ENCODE data around the gene KNDC1. TPM values are rescaled to one million over a fixed set of nuclear protein-coding genes. Genes with fewer than 3 reads are reported as not detected.

The KNDC1 gene
- total and polyA plus RNA-seq, 2 donors, result 0.47 to 1.2 TPM

GRCh38 chr10:133253361-133253955, 93.4 kb downstream of the KNDC1 start:
- no peak for DNase-seq (ENCODE audit: extremely low spot score)
- no peak overlapping the region for H3K27ac ChIP-seq (ENCODE audit: low read depth)
- H3K4me3 ChIP-seq (ENCODE audit: low read depth, low read length), result no peak overlapping the region
- H3K36me3 ChIP-seq (ENCODE audit: insufficient read depth), result no peaks in the 10 kb centered on the region
- H3K4me1 ChIP-seq (ENCODE audit: insufficient read depth), result no peaks in the 10 kb centered on the region
- WGBS, result 82% methylated on average over 22 of the region's 22 CpGs

- no peak overlapping the region for H3K27ac ChIP-seq (ENCODE audit: low read depth)
- 56% methylated on average over 13 of the region's 13 CpGs for WGBS
Observed at GRCh38 chr10:133254421-133255120, 94.6 kb downstream of the KNDC1 start.

GRCh38 chr10:133255323-133255722, 95.3 kb downstream of the KNDC1 start:
- H3K4me3 ChIP-seq (ENCODE audit: low read depth, low read length), result no peak overlapping the region
- H3K4me1 ChIP-seq (ENCODE audit: insufficient read depth), result no peaks in the 10 kb centered on the region
- no peak for DNase-seq (ENCODE audit: extremely low spot score)
- no peaks in the 10 kb centered on the region for H3K36me3 ChIP-seq (ENCODE audit: insufficient read depth)
- 88% methylated on average over 15 of the region's 15 CpGs for WGBS
- no peak overlapping the region for H3K27ac ChIP-seq (ENCODE audit: low read depth)

More at GRCh38 chr10:133254421-133255120, 94.6 kb downstream of the KNDC1 start:
- no peaks in the 10 kb centered on the region for H3K36me3 ChIP-seq (ENCODE audit: insufficient read depth)
- DNase-seq (ENCODE audit: extremely low spot score), result no peak
- no peaks in the 10 kb centered on the region for H3K4me1 ChIP-seq (ENCODE audit: insufficient read depth)
- H3K4me3 ChIP-seq (ENCODE audit: low read depth, low read length), result no peak overlapping the region

- Histone ChIP-seq H3K27ac (ENCODE audit: low read depth) (peak overlapping the region; percentile 54), H3K36me3 (ENCODE audit: insufficient read depth) (no peaks in the 10 kb centered on the region), H3K4me3 (ENCODE audit: low read depth, low read length) (no peak overlapping the region), H3K4me1 (ENCODE audit: insufficient read depth) (no peaks in the 10 kb centered on the region)
- DNase-seq (ENCODE audit: extremely low spot score), result no peak
- WGBS, result 8% methylated on average over 27 of the region's 27 CpGs
Observed at GRCh38 chr10:133257489-133258065, 97.6 kb downstream of the KNDC1 start.

- H3K4me1 ChIP-seq (ENCODE audit: insufficient read depth), result no peaks in the 10 kb centered on the region
- DNase-seq (ENCODE audit: extremely low spot score), result no peak
Observed at GRCh38 chr10:133258066-133258817, 98.2 kb downstream of the KNDC1 start.

GRCh38 chr10:133258818-133259601, 99.0 kb downstream of the KNDC1 start:
- 55% methylated on average over 24 of the region's 24 CpGs for WGBS
- Histone ChIP-seq H3K27ac (ENCODE audit: low read depth) (peak overlapping the region; percentile 35), H3K36me3 (ENCODE audit: insufficient read depth) (no peaks in the 10 kb centered on the region), H3K4me1 (ENCODE audit: insufficient read depth) (no peaks in the 10 kb centered on the region), H3K4me3 (ENCODE audit: low read depth, low read length) (no peak overlapping the region)
- no peak for DNase-seq (ENCODE audit: extremely low spot score)

More at GRCh38 chr10:133258066-133258817, 98.2 kb downstream of the KNDC1 start:
- no peaks in the 10 kb centered on the region for H3K36me3 ChIP-seq (ENCODE audit: insufficient read depth)
- peak overlapping the region; percentile 60 for H3K27ac ChIP-seq (ENCODE audit: low read depth)
- 73% methylated on average over 21 of the region's 21 CpGs for WGBS
- H3K4me3 ChIP-seq (ENCODE audit: low read depth, low read length), result no peak overlapping the region

- no peaks in the 10 kb centered on the region for H3K36me3 ChIP-seq (ENCODE audit: insufficient read depth)
- no peaks in the 10 kb centered on the region for H3K4me1 ChIP-seq (ENCODE audit: insufficient read depth)
- no peak overlapping the region for H3K4me3 ChIP-seq (ENCODE audit: low read depth, low read length)
- no peak for DNase-seq (ENCODE audit: extremely low spot score)
- WGBS, result 75% methylated on average over 12 of the region's 12 CpGs
- peak overlapping the region; percentile 35 for H3K27ac ChIP-seq (ENCODE audit: low read depth)
Observed at GRCh38 chr10:133259602-133259989, 99.6 kb downstream of the KNDC1 start.

- Histone ChIP-seq H3K4me3 (ENCODE audit: low read depth, low read length) (peak overlapping the region; percentile 80), H3K4me1 (ENCODE audit: insufficient read depth) (no peaks in the 10 kb centered on the region), H3K27ac (ENCODE audit: low read depth) (peak overlapping the region; percentile 76), H3K36me3 (ENCODE audit: insufficient read depth) (no peaks in the 10 kb centered on the region)
- 18% methylated on average over 50 of the region's 50 CpGs for WGBS
- DNase-seq (ENCODE audit: extremely low spot score), result no peak
Observed at GRCh38 chr10:133260895-133261725, 101.1 kb downstream of the KNDC1 start.

- Histone ChIP-seq H3K4me3 (ENCODE audit: low read depth, low read length) (peak overlapping the region; percentile 80), H3K4me1 (ENCODE audit: insufficient read depth) (no peaks in the 10 kb centered on the region), H3K36me3 (ENCODE audit: insufficient read depth) (no peaks in the 10 kb centered on the region), H3K27ac (ENCODE audit: low read depth) (peak overlapping the region; percentile 76)
- WGBS, result 2% methylated on average over 79 of the region's 79 CpGs
- no peak for DNase-seq (ENCODE audit: extremely low spot score)
Observed at GRCh38 chr10:133261726-133262325, 101.8 kb downstream of the KNDC1 start.

GRCh38 chr10:133262696-133263095, 102.7 kb downstream of the KNDC1 start:
- no peaks in the 10 kb centered on the region for H3K36me3 ChIP-seq (ENCODE audit: insufficient read depth)
- H3K4me1 ChIP-seq (ENCODE audit: insufficient read depth), result no peaks in the 10 kb centered on the region
- H3K27ac ChIP-seq (ENCODE audit: low read depth), result no peak overlapping the region
- 89% methylated on average over 14 of the region's 14 CpGs for WGBS
- no peak overlapping the region for H3K4me3 ChIP-seq (ENCODE audit: low read depth, low read length)
- DNase-seq (ENCODE audit: extremely low spot score), result no peak

- no peak overlapping the region for H3K4me3 ChIP-seq (ENCODE audit: low read depth, low read length)
- 84% methylated on average over 10 of the region's 10 CpGs for WGBS
- DNase-seq (ENCODE audit: extremely low spot score), result no peak
- no peaks in the 10 kb centered on the region for H3K36me3 ChIP-seq (ENCODE audit: insufficient read depth)
- no peak overlapping the region for H3K27ac ChIP-seq (ENCODE audit: low read depth)
- no peaks in the 10 kb centered on the region for H3K4me1 ChIP-seq (ENCODE audit: insufficient read depth)
Observed at GRCh38 chr10:133263674-133264073, 103.7 kb downstream of the KNDC1 start.

- no peak overlapping the region for H3K27ac ChIP-seq (ENCODE audit: low read depth)
- H3K4me3 ChIP-seq (ENCODE audit: low read depth, low read length), result no peak overlapping the region
- DNase-seq (ENCODE audit: extremely low spot score), result no peak
- H3K4me1 ChIP-seq (ENCODE audit: insufficient read depth), result no peaks in the 10 kb centered on the region
- 67% methylated on average over 9 of the region's 9 CpGs for WGBS
- H3K36me3 ChIP-seq (ENCODE audit: insufficient read depth), result no peaks in the 10 kb centered on the region
Observed at GRCh38 chr10:133264461-133264860, 104.4 kb downstream of the KNDC1 start.

Measured in urinary bladder (tissue), 4 donors.